Omental fat pad (tissue), 4 donors: ENCODE measurements around the gene VRK2. TPM values are rescaled to one million over a fixed set of nuclear protein-coding genes. Genes with fewer than 3 reads are reported as not detected.

ENCODE experiments used
- ATAC-seq: fragments of 150-250 bp; one replicate; pipeline ENCODE4 v1.9.1; 2016; ENCODE audit warnings: mild to moderate bottlenecking, moderate library complexity; ENCODE audit not compliant: low FRiP score
- DNase-seq: peaks from one replicate; pipeline ENCODE4 v3.0.0-alpha.2; 2019; ENCODE audit warnings: low spot score
- total RNA-seq, 4 donors: library from RNA; depleted of rRNA; stranded (reverse); fragments of >200 nt; gene quantifications; one replicate each; pipeline ENCODE4 v1.1.0, GENCODE V29; 2016
- TF ChIP-seq, protein P1 (sequence below), 3 donors: fragments of 450-650 bp; IDR thresholded peaks; one replicate each; pipeline ENCODE4 v1.5.1; 2016 to 2017; ENCODE audit warnings: antibody characterized with exemption in 3 of 3, mild to moderate bottlenecking in 3 of 3, moderate library complexity in 2 of 3

The VRK2 gene
- total RNA-seq, 4 donors from 2014 or later, result 16.1 to 24.6 (median 18.7) TPM

DNA sequence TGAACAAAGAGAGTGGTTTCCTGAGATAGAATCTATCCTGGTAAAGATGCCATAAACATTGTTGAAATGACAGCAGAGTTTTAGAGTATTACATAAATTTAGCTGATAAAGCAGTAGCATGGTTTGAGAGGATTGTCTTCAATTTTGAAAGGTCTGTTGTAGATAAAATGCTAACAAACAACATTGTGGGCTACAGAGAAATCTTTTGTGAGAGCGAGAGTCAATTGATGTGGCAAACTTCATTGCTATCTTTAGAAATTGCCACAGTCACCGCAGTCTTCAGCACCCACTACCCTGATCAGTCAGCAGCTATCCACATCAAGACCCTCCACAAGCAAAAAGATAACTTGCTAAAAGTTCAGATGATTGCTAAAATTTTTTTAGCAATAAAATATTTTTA lies 17.5 kb downstream of the VRK2 start:
- TF ChIP-seq, protein P1, sequence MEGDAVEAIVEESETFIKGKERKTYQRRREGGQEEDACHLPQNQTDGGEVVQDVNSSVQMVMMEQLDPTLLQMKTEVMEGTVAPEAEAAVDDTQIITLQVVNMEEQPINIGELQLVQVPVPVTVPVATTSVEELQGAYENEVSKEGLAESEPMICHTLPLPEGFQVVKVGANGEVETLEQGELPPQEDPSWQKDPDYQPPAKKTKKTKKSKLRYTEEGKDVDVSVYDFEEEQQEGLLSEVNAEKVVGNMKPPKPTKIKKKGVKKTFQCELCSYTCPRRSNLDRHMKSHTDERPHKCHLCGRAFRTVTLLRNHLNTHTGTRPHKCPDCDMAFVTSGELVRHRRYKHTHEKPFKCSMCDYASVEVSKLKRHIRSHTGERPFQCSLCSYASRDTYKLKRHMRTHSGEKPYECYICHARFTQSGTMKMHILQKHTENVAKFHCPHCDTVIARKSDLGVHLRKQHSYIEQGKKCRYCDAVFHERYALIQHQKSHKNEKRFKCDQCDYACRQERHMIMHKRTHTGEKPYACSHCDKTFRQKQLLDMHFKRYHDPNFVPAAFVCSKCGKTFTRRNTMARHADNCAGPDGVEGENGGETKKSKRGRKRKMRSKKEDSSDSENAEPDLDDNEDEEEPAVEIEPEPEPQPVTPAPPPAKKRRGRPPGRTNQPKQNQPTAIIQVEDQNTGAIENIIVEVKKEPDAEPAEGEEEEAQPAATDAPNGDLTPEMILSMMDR (IDR thresholded peaks at IDR 0.05), result no peak
- no peak for ATAC-seq
- no peak for DNase-seq

DNA sequence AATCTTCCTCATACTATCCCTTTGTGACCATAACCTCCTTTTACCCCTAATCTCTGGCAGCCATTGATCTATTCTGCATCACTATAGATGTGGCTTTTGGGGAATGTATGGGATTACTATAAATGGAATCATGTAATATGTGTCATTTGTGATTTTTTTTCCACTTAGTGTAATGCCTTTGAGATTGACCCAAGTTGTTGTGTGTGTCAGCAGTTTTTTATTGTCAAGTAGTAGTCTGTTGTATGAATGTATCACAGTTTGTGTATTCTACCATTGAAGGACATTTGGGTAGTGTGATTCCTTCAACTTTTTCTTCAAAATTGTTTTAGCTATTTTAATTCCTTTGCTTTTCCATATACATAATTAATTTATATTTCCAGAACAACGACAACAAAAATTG lies 18.6 kb downstream of the VRK2 start:
- DNase-seq (no peak), ATAC-seq (no peak)
- TF ChIP-seq, protein P1 (IDR thresholded peaks at IDR 0.05), result no peak

DNA sequence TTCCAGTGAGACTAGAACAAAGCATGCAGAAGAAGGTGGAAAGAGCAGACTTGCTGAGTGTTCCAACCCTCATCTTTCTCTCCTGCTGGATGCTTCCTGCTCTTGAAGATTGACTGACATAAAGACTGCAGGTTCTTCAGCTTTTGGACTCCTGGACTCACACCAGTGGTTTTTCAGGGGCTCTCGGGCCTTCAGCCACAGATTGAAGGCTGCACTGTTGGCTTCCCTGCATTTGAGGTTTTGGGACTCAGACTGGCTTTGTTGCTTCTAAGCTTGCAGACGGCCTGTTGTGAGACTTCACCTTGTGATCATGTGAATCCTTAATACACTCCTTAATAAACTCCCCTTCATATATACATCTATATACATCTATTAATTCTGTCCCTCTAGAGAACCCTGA lies 20.4 kb downstream of the VRK2 start:
- DNase-seq, result no peak
- ATAC-seq, result no peak

DNA sequence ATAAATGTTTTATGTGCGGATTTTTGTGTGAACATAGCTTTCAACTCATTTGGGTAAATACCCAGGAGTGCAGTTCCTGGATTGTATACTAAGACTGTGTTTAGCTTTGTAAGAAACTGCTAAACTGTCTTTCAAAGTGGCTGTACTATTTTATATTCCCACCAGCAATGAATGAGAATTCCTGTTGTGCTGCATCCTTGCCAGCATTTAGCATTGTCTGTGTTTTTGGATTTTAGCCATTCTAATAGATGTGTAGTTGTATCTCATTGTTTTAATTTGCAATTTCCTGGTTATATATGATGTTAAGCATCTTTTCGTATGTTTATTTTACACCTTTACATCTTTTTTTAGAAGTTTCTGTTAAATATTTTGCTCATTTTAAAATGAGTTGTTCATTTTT lies 24.2 kb downstream of the VRK2 start:
- no peak for DNase-seq
- TF ChIP-seq, protein P1 (IDR thresholded peaks at IDR 0.05), result no peak
- no peak for ATAC-seq

More for the DNA sequence above, 20.4 kb downstream of the VRK2 start:
- TF ChIP-seq, protein P1 (IDR thresholded peaks at IDR 0.05), result no peak

DNA sequence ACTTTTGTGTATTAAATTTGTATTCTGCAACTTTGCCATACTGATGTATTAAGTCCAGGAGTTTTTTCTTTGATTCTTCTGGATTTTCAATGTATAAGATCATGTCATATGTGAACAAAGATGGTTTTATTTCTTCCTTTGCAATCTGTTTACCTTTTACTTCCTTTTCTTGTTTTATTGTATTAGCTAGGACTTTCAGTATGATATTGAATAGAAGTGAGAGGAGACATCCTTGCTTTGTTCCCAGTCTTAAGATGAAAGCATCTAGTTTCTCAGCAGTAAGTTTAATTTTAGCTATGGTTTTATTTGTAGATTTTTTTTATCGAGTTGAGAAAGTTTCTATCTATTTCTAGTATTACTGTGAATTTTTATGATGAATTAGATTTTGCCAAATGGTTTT lies 25.5 kb downstream of the VRK2 start:
- TF ChIP-seq, protein P1 (IDR thresholded peaks at IDR 0.05), result no peak
- no peak for DNase-seq
- no peak for ATAC-seq

DNA sequence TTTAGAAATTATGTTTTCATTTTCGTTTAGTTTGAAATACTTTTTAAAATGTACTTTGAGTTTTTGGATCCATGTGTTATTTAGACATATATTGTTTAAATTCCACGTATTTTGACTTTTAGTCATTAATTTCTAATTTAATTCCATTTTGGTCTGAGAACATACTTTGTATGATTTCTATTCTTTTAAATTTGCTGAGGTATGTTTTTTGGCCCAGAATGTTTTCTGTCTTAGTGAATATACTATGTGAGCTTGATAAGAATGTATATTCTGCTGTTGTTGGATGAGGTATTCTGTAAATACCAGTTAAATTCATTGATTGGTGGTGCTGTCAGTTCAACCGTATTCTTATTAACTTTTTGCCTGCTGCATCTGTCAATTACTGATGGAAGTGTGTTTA lies 26.4 kb downstream of the VRK2 start:
- DNase-seq (no peak), ATAC-seq (no peak)
- TF ChIP-seq, protein P1 (IDR thresholded peaks at IDR 0.05), result no peak

DNA sequence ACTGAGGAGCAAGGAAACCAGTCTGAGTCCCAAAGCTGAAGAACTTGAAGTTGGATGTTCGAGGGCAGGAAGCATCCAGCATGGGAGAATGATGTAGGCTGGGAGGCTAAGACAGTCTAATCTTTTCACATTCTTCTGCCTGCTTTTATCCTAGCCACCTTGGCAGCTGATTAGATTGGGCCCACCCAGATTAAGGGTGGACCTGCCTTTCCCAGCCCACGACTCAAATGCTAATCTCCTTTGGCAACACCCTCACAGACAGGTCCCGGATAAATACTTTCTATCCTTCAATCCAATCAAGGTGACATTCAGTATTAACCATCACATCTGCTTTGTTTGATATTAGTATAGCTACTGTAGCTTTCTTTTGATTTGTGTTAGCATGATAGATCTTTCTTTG lies 27.1 kb downstream of the VRK2 start:
- DNase-seq, result no peak
- TF ChIP-seq, protein P1 (IDR thresholded peaks at IDR 0.05), result no peak
- ATAC-seq, result no peak
